SU-DHL-6 (cell line): ENCODE results near the gene POLA1.

Source experiments
- H2AFZ ChIP-seq: fragments of 200-600 bp; sonication (generic); 2 replicates; pipeline ENCODE4 v1.6.1; 2014; ENCODE audit warnings: low read depth, mild to moderate bottlenecking, moderate library complexity, mixed read lengths, antibody characterized with exemption, low read length; ENCODE audit not compliant: severe bottlenecking
- H3F3A ChIP-seq: fragments of 200-600 bp; shearing (Covaris generic); 2 replicates; pipeline ENCODE4 v1.6.0; 2016; ENCODE audit warnings: antibody characterized with exemption, mild to moderate bottlenecking; ENCODE audit not compliant: insufficient read depth
- H3K27ac ChIP-seq: fragments of 200-600 bp; sonication (generic); 2 replicates; pipeline ENCODE4 v1.5.1; 2016; ENCODE audit warnings: low read depth, mild to moderate bottlenecking, low read length, moderate library complexity, mixed read lengths
- H3K27me3 ChIP-seq: fragments of 200-600 bp; sonication (generic), shearing (Covaris generic); 2 replicates; pipeline ENCODE4 v1.6.0; 2014; ENCODE audit warnings: mild to moderate bottlenecking, low read length
- H3K36me3 ChIP-seq: fragments of 200-600 bp; sonication (generic); 2 replicates; pipeline ENCODE4 v1.6.1; 2014; ENCODE audit warnings: mild to moderate bottlenecking, low read length, mixed read lengths
- H3K4me2 ChIP-seq: fragments of 300-600, 200-600 bp; shearing (Covaris generic), sonication (generic); 2 replicates; pipeline ENCODE4 v1.6.0; 2014; ENCODE audit warnings: low read length, low read depth, mild to moderate bottlenecking; ENCODE audit not compliant: poor library complexity, severe bottlenecking
- H3K4me3 ChIP-seq: fragments of 200-600 bp; sonication (generic); 2 replicates; pipeline ENCODE4 v1.5.1; 2014; ENCODE audit warnings: antibody characterized with exemption, low read length, mild to moderate bottlenecking, mixed read lengths; ENCODE audit not compliant: insufficient read depth, poor library complexity, severe bottlenecking
- H3K79me2 ChIP-seq: fragments of 200-600 bp; sonication (generic); 2 replicates; pipeline ENCODE4 v1.6.1; 2014; ENCODE audit warnings: mild to moderate bottlenecking, low read length, moderate library complexity; ENCODE audit not compliant: insufficient read depth
- H3K9ac ChIP-seq: fragments of 200-600 bp; sonication (generic); 2 replicates; pipeline ENCODE4 v1.7.0; 2014; ENCODE audit warnings: mild to moderate bottlenecking, low read length
- H3K9me2 ChIP-seq: fragments of 200-600 bp; sonication (generic); replicated peaks from 2 replicates; pipeline ENCODE4 v1.6.1; 2014; ENCODE audit warnings: low read length; ENCODE audit not compliant: insufficient read depth
- H3K9me3 ChIP-seq: fragments of 200-600 bp; sonication (generic); 2 replicates; pipeline ENCODE4 v1.6.1; 2014; ENCODE audit warnings: low read length, mixed read lengths; ENCODE audit not compliant: insufficient read depth
- H4K20me1 ChIP-seq: fragments of 200-600 bp; sonication (generic); 2 replicates; pipeline ENCODE4 v1.6.1; 2014; ENCODE audit warnings: low read depth, mild to moderate bottlenecking, antibody characterized with exemption, low read length, moderate library complexity, mixed read lengths
- EZH2phosphoT487 ChIP-seq: fragments of 200-600 bp; sonication (generic), shearing (Covaris generic); conservative IDR thresholded peaks from 2 replicates; pipeline ENCODE4 v1.6.1; 2018; ENCODE audit warnings: mild to moderate bottlenecking, antibody characterized with exemption, low read length, moderate library complexity, mixed read lengths
- TF ChIP-seq, protein P1 (sequence below): fragments of 200-600 bp; sonication (generic); IDR thresholded peaks from one replicate; pipeline ENCODE4 v1.5.1; 2017; ENCODE audit warnings: antibody characterized with exemption, mild to moderate bottlenecking, low read length, moderate library complexity; ENCODE audit not compliant: insufficient read depth, poor library complexity, severe bottlenecking

Gene POLA1

GRCh38 chrX:24774650-24775049, 80.9 kb downstream of the POLA1 start:
- peaks cover 27% of the 10 kb centered on the region for H3F3A ChIP-seq
- peak overlapping the region; percentile 95; the same call in 1 of the 2 replicates for H3K27ac ChIP-seq
- no peak overlapping the region for H3K9ac ChIP-seq
- no peaks in the 10 kb centered on the region for H3K9me3 ChIP-seq
- TF ChIP-seq, protein P1, sequence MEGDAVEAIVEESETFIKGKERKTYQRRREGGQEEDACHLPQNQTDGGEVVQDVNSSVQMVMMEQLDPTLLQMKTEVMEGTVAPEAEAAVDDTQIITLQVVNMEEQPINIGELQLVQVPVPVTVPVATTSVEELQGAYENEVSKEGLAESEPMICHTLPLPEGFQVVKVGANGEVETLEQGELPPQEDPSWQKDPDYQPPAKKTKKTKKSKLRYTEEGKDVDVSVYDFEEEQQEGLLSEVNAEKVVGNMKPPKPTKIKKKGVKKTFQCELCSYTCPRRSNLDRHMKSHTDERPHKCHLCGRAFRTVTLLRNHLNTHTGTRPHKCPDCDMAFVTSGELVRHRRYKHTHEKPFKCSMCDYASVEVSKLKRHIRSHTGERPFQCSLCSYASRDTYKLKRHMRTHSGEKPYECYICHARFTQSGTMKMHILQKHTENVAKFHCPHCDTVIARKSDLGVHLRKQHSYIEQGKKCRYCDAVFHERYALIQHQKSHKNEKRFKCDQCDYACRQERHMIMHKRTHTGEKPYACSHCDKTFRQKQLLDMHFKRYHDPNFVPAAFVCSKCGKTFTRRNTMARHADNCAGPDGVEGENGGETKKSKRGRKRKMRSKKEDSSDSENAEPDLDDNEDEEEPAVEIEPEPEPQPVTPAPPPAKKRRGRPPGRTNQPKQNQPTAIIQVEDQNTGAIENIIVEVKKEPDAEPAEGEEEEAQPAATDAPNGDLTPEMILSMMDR = no peak
- no peak for TF ChIP-seq EZH2phosphoT487
- no peak overlapping the region for H3K4me2 ChIP-seq
- no peaks in the 10 kb centered on the region for H3K9me2 ChIP-seq
- peaks cover 2% of the 10 kb centered on the region for H3K36me3 ChIP-seq
- no peaks in the 10 kb centered on the region for H4K20me1 ChIP-seq
- no peak overlapping the region for H2AFZ ChIP-seq
- peaks cover 4% of the 10 kb centered on the region; the same call in 1 of the 2 replicates for H3K79me2 ChIP-seq
- H3K27me3 ChIP-seq = no peaks in the 10 kb centered on the region
- no peak overlapping the region for H3K4me3 ChIP-seq

- Histone ChIP-seq H2AFZ (no peak overlapping the region), H3F3A (peaks cover 27% of the 10 kb centered on the region), H3K4me2 (peak overlapping the region; percentile 91), H4K20me1 (no peaks in the 10 kb centered on the region), H3K27ac (peak overlapping the region; percentile 95), H3K4me3 (no peak overlapping the region), H3K9ac (no peak overlapping the region), H3K79me2 (peaks cover 4% of the 10 kb centered on the region; the same call in 1 of the 2 replicates), H3K36me3 (peaks cover 2% of the 10 kb centered on the region), H3K27me3 (no peaks in the 10 kb centered on the region), H3K9me2 (no peaks in the 10 kb centered on the region), H3K9me3 (no peaks in the 10 kb centered on the region)
- TF ChIP-seq EZH2phosphoT487 = no peak
- TF ChIP-seq, protein P1 = no peak
Measured at GRCh38 chrX:24775891-24776290, 82.2 kb downstream of the POLA1 start.

- Histone ChIP-seq H3K9me3 (no peaks in the 10 kb centered on the region), H3K4me3 (peak overlapping the region; percentile 20), H3K36me3 (peaks cover 5% of the 10 kb centered on the region), H4K20me1 (no peaks in the 10 kb centered on the region), H3F3A (peaks cover 27% of the 10 kb centered on the region), H3K27me3 (no peaks in the 10 kb centered on the region), H3K9ac (peak overlapping the region; percentile 33; the same call in 1 of the 2 replicates), H2AFZ (no peak overlapping the region), H3K27ac (peak overlapping the region; percentile 95), H3K9me2 (no peaks in the 10 kb centered on the region), H3K79me2 (peaks cover 8% of the 10 kb centered on the region; the same call in 1 of the 2 replicates), H3K4me2 (peak overlapping the region; percentile 91)
- TF ChIP-seq, protein P1 = no peak
- no peak for TF ChIP-seq EZH2phosphoT487
Measured at GRCh38 chrX:24777660-24778059, 83.9 kb downstream of the POLA1 start.
